ENCODE results near the gene RIMBP2. TPM values are rescaled to one million over a fixed set of nuclear protein-coding genes. Genes with fewer than 3 reads are reported as not detected.

RIMBP2 gene
- total RNA-seq, 1 experiment from 2014 or later = not detected

GRCh38 chr12:130508318-130508717 lies 207.8 kb downstream of the RIMBP2 start:
- DNase-seq (ENCODE audit: low read depth) = no peak

DNA sequence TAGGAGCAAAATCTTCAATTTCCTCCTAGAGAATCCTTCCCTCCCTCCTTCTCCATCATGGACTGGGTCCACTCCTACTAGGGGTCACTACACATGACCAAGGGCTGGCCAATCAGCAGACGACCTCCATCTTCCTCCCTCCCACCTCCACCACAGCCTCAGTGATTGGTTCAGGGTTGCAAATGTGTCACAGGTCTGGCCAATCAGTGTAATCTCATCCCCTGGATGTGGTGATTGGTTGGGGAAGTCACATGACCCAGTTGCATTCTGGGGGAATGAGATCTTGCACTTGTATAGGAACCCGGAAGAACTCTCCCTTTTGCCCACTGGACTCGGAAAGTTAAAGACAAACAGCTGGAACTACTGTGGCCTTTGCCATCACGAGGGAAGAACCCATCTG lies 209.3 kb downstream of the RIMBP2 start:
- no peak for DNase-seq (ENCODE audit: low read depth)

DNA sequence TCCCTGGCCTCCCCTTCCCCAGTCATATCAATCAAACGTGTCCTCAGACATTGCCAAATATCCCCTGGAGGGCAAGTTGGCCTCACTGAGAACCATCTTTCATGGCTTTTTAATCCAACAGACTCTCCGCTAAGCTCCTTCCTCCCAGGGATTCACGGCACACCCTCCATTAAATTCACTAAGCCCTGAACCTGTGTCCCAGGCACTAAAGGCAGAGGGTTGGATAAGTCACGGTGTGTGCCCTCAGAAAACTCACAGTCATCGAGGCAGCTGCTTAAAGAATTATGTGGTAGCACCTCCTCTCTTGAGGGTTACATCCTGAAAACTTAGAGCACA lies 211.3 kb downstream of the RIMBP2 start:
- DNase-seq (ENCODE audit: low read depth) = no peak

GRCh38 chr12:130504110-130504839 lies 211.8 kb downstream of the RIMBP2 start:
- DNase-seq (ENCODE audit: low read depth) = no peak

GRCh38 chr12:130501821-130502220 lies 214.3 kb downstream of the RIMBP2 start:
- no peak for DNase-seq (ENCODE audit: low read depth)

DNA sequence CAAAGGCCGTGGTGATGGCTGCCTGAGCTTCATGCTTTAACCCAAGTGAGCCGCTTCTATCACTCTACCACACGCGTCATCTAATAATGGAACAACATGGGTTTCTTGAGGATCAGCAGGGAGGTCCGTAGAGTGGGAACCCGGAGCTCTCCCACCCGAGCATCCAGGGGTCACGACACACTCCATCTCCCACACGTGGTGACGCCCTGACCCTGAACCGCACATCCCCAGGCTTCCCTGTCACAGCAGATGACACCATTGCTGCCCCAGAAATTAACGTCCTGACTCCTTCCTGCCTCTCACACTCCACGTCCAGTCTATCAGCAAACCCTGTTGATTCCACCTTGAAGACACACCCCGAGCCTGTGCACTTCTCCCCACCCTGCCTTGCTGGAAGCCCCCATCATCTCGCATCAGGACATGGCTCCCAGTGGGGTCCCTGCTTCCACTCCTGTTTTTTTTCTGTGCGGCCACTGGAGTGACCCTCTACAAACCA lies 215.2 kb downstream of the RIMBP2 start:
- DNase-seq (ENCODE audit: low read depth) = no peak

- DNase-seq (ENCODE audit: low read depth) = no peak
Measured at GRCh38 chr12:130499474-130499873, 216.6 kb downstream of the RIMBP2 start.

GRCh38 chr12:130498589-130499385 lies 217.3 kb downstream of the RIMBP2 start:
- no peak for DNase-seq (ENCODE audit: low read depth)

GRCh38 chr12:130497991-130498390 lies 218.1 kb downstream of the RIMBP2 start:
- DNase-seq (ENCODE audit: low read depth) = no peak

DNA sequence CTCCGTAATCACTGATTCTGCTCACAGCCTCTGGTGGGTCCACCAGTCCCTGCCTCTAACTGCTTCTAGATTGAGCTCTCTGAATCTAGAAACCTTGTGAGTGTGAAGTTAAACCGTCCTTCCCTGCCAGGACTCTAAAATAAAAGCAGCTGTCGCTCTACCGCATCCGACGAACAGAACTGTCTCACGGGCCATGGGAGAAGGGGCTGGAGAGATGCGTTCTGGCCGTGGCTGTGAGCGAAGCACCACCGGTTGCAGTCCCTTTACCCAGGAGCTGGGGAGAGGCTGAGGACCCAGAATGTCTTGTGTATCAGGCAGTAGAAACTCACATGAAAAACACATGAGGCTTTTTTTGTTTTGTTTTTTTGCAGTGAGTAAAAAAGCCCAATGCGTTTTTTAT lies 218.8 kb downstream of the RIMBP2 start:
- DNase-seq (ENCODE audit: low read depth) = no peak

DNA sequence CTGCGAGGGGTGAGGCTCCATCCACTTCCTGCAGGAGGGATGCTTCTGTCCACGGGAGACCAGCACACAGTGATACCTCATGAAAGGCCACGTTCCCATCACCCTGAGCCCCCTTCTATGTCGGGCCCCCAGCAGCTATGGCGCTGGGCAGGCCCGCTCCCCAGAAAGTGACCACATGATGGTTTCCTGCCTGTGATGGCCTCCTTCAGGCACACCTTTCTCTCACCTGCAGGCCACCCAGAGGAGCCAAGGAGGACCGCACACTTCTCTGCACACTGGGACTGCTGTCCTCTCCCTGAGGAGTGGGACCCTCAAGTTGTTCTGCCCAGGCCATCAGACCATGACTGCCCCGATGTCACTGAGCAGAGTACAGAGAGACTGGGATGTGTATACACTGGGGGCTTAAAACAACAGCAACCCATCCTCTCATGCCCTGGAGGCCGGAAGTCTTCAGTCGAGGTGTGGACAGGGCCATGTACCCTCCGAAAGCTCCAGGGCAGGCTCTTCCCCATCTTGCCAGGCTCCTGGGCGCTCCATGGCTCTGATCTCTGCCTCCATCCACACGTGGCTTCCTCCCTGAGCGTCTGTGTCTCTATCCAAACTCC lies 219.5 kb downstream of the RIMBP2 start:
- DNase-seq (ENCODE audit: low read depth) = no peak

DNA sequence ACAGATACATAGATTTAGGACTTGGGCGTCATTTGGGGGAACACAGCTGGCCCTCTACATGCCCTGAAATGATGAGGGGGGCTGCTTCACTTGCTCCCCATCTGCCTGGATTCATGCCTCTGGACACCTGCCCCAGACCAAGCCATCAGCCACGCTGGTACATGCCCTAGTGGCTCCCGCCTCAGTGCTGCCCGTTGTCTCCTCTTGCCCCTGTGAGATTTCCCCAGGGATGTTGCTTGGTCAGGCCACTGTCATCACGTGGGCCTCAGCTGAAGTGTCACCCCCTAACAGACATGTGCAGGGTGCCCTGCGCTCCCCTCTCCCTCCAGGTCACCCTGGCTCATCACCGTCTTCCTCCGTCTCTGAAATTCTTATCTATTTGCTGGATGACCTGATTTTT lies 220.9 kb downstream of the RIMBP2 start:
- no peak for DNase-seq (ENCODE audit: low read depth)

DNA sequence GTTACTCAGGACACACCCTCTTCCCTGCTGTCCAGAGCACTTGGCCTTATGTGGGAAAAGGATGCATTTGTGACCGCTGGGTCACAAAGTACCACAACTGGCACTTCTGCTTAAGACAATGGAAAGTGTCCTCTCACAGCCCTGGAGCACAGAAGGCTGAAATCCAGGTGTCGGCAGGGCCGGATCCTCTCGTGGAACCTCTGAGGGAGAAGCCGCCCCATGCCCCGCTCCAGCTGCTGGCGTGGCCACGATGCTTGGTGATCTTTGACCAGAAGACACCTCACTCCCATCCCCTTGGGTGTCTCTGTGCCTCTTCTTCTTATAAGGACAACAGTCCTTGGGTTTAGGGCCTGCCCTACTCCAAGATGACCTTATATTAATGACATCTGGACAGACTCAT lies 221.4 kb downstream of the RIMBP2 start:
- no peak for DNase-seq (ENCODE audit: low read depth)

DNA sequence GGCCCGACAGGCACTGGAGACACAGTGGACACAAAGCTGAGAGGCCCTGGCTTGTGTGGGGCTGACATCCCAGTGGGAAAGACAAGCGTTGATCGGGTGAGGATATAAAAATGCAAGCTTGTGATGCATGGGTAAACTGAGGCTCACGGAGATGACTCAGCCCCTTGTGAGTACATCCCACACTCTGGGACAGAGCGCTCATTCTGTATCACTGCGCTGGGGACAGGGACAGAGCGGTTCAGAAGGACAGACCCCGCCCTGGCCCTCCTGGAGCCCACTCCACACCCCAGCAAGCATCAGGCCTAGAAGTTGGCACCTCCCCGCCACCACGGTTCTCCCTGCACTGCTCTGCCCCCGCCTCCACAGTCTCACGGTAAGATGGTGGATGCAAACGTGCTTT lies 222.1 kb downstream of the RIMBP2 start:
- DNase-seq (ENCODE audit: low read depth) = no peak

GRCh38 chr12:130491421-130492357 lies 224.4 kb downstream of the RIMBP2 start:
- DNase-seq (ENCODE audit: low read depth) = no peak

GRCh38 chr12:130490674-130491073 lies 225.4 kb downstream of the RIMBP2 start:
- DNase-seq (ENCODE audit: low read depth) = no peak

GRCh38 chr12:130489293-130489692 lies 226.8 kb downstream of the RIMBP2 start:
- no peak for DNase-seq (ENCODE audit: low read depth)

DNA sequence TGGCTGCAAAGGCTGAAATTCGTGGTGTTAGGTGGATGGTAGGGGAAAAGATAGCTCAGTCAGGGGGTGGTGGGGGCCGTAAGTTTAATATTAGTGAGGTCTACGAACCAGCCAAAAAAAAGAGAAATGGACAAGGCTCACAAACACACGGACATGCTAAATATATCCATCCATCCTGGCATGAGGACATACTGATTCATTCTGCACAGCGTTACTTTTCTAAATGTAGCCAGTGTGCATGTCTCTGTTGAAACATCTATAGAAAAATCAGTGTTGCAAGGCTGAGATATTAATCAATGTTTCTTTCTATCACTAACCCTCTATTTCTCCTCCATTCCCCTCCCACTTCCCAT lies 227.8 kb downstream of the RIMBP2 start:
- no peak for DNase-seq (ENCODE audit: low read depth)

- DNase-seq (ENCODE audit: low read depth) = no peak
Measured at GRCh38 chr12:130487636-130488357, 228.3 kb downstream of the RIMBP2 start.

DNA sequence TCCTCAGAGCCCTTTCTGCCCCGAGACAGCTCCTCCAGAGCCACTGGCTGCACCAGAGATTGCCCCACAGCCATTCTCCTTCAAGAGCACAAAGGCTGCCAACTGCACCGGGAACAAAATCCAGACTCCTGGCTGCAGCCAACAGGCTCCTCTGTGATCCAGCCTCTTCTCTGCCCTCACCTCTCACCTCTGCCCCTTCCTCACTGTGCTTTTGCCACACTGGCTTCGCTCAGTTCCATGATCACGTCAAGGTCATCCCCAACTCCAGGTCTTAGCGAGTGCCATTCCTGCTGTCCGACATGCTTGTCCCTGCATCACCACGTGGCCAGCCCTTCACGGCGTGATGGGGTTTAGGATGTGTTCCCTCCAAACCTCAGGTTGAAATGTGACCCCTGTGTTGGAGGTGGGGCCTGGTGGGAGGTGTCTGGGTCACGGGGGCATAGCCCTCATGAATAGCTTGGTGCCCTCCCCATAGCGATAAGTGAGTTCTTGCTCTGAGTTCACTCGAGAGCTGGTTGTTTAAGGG lies 229.1 kb downstream of the RIMBP2 start:
- no peak for DNase-seq (ENCODE audit: low read depth)

- no peak for DNase-seq (ENCODE audit: low read depth)
Measured at GRCh38 chr12:130486146-130486435, 230.0 kb downstream of the RIMBP2 start.

Data from LHCN-M2 (cell line).